Measurements from ENCODE around the gene SLC8A1.

DNA sequence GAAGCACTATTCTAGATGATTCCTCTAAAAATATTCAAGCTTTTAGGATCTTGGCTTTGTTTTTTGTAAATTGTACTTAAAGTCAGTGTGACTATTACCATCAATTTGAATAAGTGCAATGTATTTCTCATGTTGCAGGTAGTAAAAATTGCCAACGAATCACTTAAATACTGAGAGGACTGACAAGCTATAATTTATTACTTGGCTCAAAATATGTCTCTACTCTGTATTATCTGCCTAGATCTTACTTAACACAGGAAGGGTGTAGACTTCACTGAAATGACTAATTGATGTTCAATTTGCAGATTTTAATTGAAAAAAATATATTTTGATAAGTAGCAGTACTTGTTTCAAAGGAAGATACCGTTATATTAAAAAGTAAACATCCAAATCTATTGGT, 202.3 kb downstream of the SLC8A1 start:
- TF ChIP-seq, protein P1, sequence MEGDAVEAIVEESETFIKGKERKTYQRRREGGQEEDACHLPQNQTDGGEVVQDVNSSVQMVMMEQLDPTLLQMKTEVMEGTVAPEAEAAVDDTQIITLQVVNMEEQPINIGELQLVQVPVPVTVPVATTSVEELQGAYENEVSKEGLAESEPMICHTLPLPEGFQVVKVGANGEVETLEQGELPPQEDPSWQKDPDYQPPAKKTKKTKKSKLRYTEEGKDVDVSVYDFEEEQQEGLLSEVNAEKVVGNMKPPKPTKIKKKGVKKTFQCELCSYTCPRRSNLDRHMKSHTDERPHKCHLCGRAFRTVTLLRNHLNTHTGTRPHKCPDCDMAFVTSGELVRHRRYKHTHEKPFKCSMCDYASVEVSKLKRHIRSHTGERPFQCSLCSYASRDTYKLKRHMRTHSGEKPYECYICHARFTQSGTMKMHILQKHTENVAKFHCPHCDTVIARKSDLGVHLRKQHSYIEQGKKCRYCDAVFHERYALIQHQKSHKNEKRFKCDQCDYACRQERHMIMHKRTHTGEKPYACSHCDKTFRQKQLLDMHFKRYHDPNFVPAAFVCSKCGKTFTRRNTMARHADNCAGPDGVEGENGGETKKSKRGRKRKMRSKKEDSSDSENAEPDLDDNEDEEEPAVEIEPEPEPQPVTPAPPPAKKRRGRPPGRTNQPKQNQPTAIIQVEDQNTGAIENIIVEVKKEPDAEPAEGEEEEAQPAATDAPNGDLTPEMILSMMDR (IDR thresholded peaks at IDR 0.05): no peak
- no peak for TF ChIP-seq POLR2A (IDR thresholded peaks at IDR 0.05)
- no peak for TF ChIP-seq EP300 (IDR thresholded peaks at IDR 0.05; ENCODE audit: low read depth)
